GM13977 (cell line): Measurements from ENCODE around the gene GLUL.

ENCODE experiments used
- DNase-seq: peaks from one replicate; pipeline ENCODE4 v3.0.0; 2012; ENCODE audit warnings: low spot score
- CTCF ChIP-seq: IDR thresholded peaks from 2 replicates; pipeline ENCODE4 v1.5.1; 2012; ENCODE audit warnings: mild to moderate bottlenecking, control low read depth; ENCODE audit not compliant: insufficient read depth; ENCODE audit errors: extremely low read depth, missing control alignments
- in situ Hi-C: fragments of 300-500 bp; cut with MboI; formaldehyde crosslinking; loops from one replicate; pipeline ENCODE4 v1.12.0; 2022; ENCODE audit warnings: low sequenced_read_pairs, low pct_unique_long_range_greater_than_20kb, mixed read lengths, inconsistent platforms; ENCODE audit not compliant: unreplicated experiment

GLUL gene

DNA sequence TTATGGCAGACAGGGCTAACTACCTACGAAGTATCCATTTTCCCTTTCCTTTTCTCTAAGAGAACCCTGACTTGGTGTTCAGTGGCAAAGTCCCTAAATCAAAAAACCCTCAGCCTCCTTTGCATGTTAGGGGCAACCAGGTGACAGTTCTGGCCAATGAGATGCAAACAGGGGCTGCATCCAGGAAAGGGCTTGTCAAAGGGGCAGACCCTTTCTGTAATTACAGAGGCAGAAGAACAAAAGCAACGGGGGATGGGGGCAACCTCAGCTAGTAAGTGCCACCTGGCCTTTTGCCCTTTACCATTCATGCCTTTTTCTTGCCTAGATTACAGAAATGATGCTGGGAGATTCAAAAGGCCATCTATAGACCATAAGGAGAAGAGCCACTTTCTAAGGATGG, 34.4 kb downstream of the GLUL start:
- no peak for TF ChIP-seq CTCF
- in situ Hi-C loops: no loop called here
- no peak for DNase-seq

GRCh38 chr1:182355723-182356098, 35.9 kb downstream of the GLUL start:
- no peak for DNase-seq
- TF ChIP-seq CTCF: no peak
- in situ Hi-C loops: no loop called here

GRCh38 chr1:182351790-182352364, 39.7 kb downstream of the GLUL start:
- no peak for DNase-seq
- TF ChIP-seq CTCF: no peak
- in situ Hi-C loops: no loop called here

GRCh38 chr1:182350839-182351238, 40.8 kb downstream of the GLUL start:
- no peak for TF ChIP-seq CTCF
- in situ Hi-C loops: no loop called here
- no peak for DNase-seq

DNA sequence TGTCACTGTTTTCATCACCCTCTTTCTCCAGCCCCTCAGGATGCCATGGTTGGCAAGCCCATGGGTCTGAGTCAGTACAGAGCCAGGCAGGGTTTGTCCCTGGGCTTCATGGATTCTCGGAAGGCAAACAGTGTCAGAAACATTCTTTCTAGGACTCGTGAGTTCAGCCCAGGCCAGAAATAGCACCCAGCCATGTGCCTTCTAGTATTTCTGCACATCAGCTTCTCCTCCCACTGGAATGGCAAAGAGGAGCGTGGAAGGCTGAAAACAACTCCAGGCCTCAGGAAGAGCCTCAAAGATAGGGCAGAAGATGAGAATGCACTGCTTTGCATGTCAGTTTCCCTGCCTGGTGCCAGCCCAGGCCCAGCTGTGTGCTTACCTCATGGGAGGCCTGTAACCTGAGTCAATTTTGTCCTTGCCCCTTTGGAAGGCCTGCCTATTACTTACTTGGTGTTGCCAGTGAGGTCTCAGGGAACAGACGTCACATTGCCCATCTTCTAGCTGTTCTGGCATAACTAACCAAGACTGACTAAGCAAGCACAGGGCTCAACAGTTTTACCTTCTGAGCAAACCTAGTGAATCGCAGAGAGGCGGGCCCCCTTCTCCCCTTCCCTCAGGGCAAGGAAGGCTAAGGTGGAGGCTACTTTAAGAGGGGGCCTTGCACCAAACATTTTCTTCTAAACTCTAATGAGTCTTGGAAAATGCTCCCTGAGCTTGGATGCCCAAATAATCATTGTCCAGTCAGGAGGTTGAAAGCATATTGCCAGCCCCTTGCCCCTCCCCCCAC, 42.4 kb downstream of the GLUL start:
- TF ChIP-seq CTCF: no peak
- in situ Hi-C loops: no loop called here
- DNase-seq: no peak

DNA sequence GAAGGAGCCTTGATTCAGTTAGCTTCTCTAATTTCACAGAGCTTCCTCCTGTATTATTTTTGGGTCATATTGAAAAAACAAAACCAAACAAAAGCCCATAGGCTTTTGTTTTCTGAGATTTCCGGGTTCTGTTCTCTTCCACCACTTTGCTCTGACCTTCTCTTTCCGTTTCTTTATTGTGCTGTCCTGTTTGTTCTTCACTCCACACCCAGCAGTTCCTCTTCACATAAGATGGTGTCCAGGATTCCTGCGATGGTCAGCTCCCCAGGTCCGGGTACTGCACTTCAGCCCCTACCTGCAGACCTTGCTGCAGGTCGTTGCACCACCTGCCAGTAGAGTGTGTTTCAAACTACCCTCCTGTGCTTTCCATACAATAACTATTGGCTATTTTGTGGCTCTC, 44.6 kb downstream of the GLUL start:
- no peak for TF ChIP-seq CTCF
- in situ Hi-C loops: no loop called here
- DNase-seq: no peak
